ENCODE results near the gene HIGD1C. TPM values are rescaled to one million over a fixed set of nuclear protein-coding genes. Genes with fewer than 3 reads are reported as not detected.

The HIGD1C gene
- total RNA-seq, 2 experiments from 2014 or later: not detected

- DNase-seq: no peak
- ChIA-PET CTCF (interaction anchor here (0.5 kb wide), 1 partner anchor 396 kb away, joined by 4 read pairs; no protein-coding TSS in a partner anchor), POLR2A (no interaction called here)
- peaks cover 6% of the 10 kb centered on the region for H3K9me3 Mint-ChIP-seq
- H3K36me3 Mint-ChIP-seq (ENCODE audit: low read depth): peaks cover 47% of the 10 kb centered on the region
- H3K4me1 Mint-ChIP-seq: no peaks in the 10 kb centered on the region
- no peaks in the 10 kb centered on the region for H3K27me3 Mint-ChIP-seq
- H3K4me3 Mint-ChIP-seq: no peak overlapping the region
- no peak overlapping the region for H3K27ac Mint-ChIP-seq
Observed at GRCh38 chr12:50971946-50972345, 19.6 kb downstream of the HIGD1C start.

- Mint-ChIP-seq H3K27me3 (no peaks in the 10 kb centered on the region), H3K36me3 (ENCODE audit: low read depth) (peaks cover 31% of the 10 kb centered on the region), H3K27ac (peak overlapping the region; percentile 85), H3K9me3 (no peaks in the 10 kb centered on the region), H3K4me1 (peaks cover 22% of the 10 kb centered on the region), H3K4me3 (no peak overlapping the region)
- peak; percentile 44 for DNase-seq
- POLR2A ChIA-PET: interaction anchor here (0.6 kb wide), 1 partner anchor 16 kb away, joined by 3 read pairs; no protein-coding TSS in a partner anchor
- CTCF ChIA-PET: interaction anchor here (1.6 kb wide), 1 partner anchor 48 kb away, joined by 4 read pairs; no protein-coding TSS in a partner anchor
Observed at GRCh38 chr12:50979369-50980052, 27.2 kb downstream of the HIGD1C start.

- peak overlapping the region; percentile 52 for H3K27ac Mint-ChIP-seq
- H3K9me3 Mint-ChIP-seq: no peaks in the 10 kb centered on the region
- H3K4me1 Mint-ChIP-seq: peaks cover 28% of the 10 kb centered on the region
- ChIA-PET CTCF (interaction anchor here (2.2 kb wide), 1 partner anchor 155 kb away, joined by 6 read pairs; no protein-coding TSS in a partner anchor), POLR2A (interaction anchor here (0.6 kb wide), 1 partner anchor 15 kb away, joined by 3 read pairs; no protein-coding TSS in a partner anchor)
- no peaks in the 10 kb centered on the region for H3K27me3 Mint-ChIP-seq
- no peak overlapping the region for H3K4me3 Mint-ChIP-seq
- H3K36me3 Mint-ChIP-seq (ENCODE audit: low read depth): peaks cover 29% of the 10 kb centered on the region
- no peak for DNase-seq
Observed at GRCh38 chr12:50980545-50980944, 28.2 kb downstream of the HIGD1C start.

GRCh38 chr12:50981319-50982239, 29.2 kb downstream of the HIGD1C start:
- H3K4me3 Mint-ChIP-seq: no peak overlapping the region

GRCh38 chr12:50984586-50985298, 32.4 kb downstream of the HIGD1C start:
- Mint-ChIP-seq H3K9me3 (no peaks in the 10 kb centered on the region), H3K4me3 (no peak overlapping the region), H3K36me3 (ENCODE audit: low read depth) (peaks cover 24% of the 10 kb centered on the region), H3K27ac (no peak overlapping the region), H3K4me1 (peaks cover 26% of the 10 kb centered on the region), H3K27me3 (no peaks in the 10 kb centered on the region)
- ChIA-PET CTCF (interaction anchor here (1.0 to 1.4 kb wide), 2 partner anchors 17 to 37 kb away, joined by 3 read pairs; no protein-coding TSS in a partner anchor), POLR2A (no interaction called here)
- no peak for DNase-seq

More at GRCh38 chr12:50981319-50982239, 29.2 kb downstream of the HIGD1C start:
- ChIA-PET CTCF (interaction anchor here (0.7 to 2.2 kb wide), 2 partner anchors 10 to 156 kb away, joined by 3 to 6 read pairs; no protein-coding TSS in a partner anchor), POLR2A (no interaction called here)
- Mint-ChIP-seq H3K4me1 (peaks cover 30% of the 10 kb centered on the region), H3K36me3 (ENCODE audit: low read depth) (peaks cover 25% of the 10 kb centered on the region), H3K27ac (no peak overlapping the region), H3K9me3 (no peaks in the 10 kb centered on the region), H3K27me3 (no peaks in the 10 kb centered on the region)
- DNase-seq: no peak

- POLR2A ChIA-PET: no interaction called here
- Mint-ChIP-seq H3K9me3 (no peaks in the 10 kb centered on the region), H3K36me3 (ENCODE audit: low read depth) (peaks cover 26% of the 10 kb centered on the region), H3K4me3 (no peak overlapping the region), H3K27me3 (no peaks in the 10 kb centered on the region), H3K27ac (no peak overlapping the region), H3K4me1 (peaks cover 20% of the 10 kb centered on the region)
- no peak for DNase-seq
- CTCF ChIA-PET: interaction anchor here (0.7 to 1.4 kb wide), 3 partner anchors 17 to 220 kb away, joined by 3 read pairs; no protein-coding TSS in a partner anchor
Observed at GRCh38 chr12:50985322-50985721, 33.0 kb downstream of the HIGD1C start.

GRCh38 chr12:50986966-50987737, 34.8 kb downstream of the HIGD1C start:
- Mint-ChIP-seq H3K4me1 (peaks cover 21% of the 10 kb centered on the region), H3K36me3 (ENCODE audit: low read depth) (peaks cover 37% of the 10 kb centered on the region)
- POLR2A ChIA-PET: interaction anchor here (0.6 kb wide), 1 partner anchor 163 kb away, joined by 4 read pairs; no protein-coding TSS in a partner anchor

GRCh38 chr12:50988051-50988450, 35.7 kb downstream of the HIGD1C start:
- H3K4me1 Mint-ChIP-seq: peaks cover 21% of the 10 kb centered on the region
- peaks cover 42% of the 10 kb centered on the region for H3K36me3 Mint-ChIP-seq (ENCODE audit: low read depth)
- no peak overlapping the region for H3K27ac Mint-ChIP-seq
- ChIA-PET CTCF (interaction anchor here (0.9 to 1.7 kb wide), 2 partner anchors 21 to 223 kb away, joined by 3 to 5 read pairs; no protein-coding TSS in a partner anchor), POLR2A (interaction anchor here (0.6 kb wide), 1 partner anchor 164 kb away, joined by 4 read pairs; no protein-coding TSS in a partner anchor)
- no peak overlapping the region for H3K4me3 Mint-ChIP-seq
- no peak for DNase-seq
- no peaks in the 10 kb centered on the region for H3K27me3 Mint-ChIP-seq
- no peaks in the 10 kb centered on the region for H3K9me3 Mint-ChIP-seq

More at GRCh38 chr12:50986966-50987737, 34.8 kb downstream of the HIGD1C start:
- peak overlapping the region; percentile 51 for H3K27ac Mint-ChIP-seq
- no peaks in the 10 kb centered on the region for H3K27me3 Mint-ChIP-seq
- peak; percentile 57 for DNase-seq
- CTCF ChIA-PET: interaction anchor here (0.5 to 1.7 kb wide), 7 partner anchors 8 to 682 kb away, joined by 3 to 5 read pairs (median 3); no protein-coding TSS in a partner anchor
- no peak overlapping the region for H3K4me3 Mint-ChIP-seq
- H3K9me3 Mint-ChIP-seq: no peaks in the 10 kb centered on the region

GRCh38 chr12:50988871-50989270, 36.5 kb downstream of the HIGD1C start:
- Mint-ChIP-seq H3K36me3 (ENCODE audit: low read depth) (peaks cover 45% of the 10 kb centered on the region), H3K9me3 (no peaks in the 10 kb centered on the region), H3K4me1 (peaks cover 21% of the 10 kb centered on the region), H3K27ac (no peak overlapping the region), H3K4me3 (no peak overlapping the region), H3K27me3 (no peaks in the 10 kb centered on the region)
- POLR2A ChIA-PET: no interaction called here
- no peak for DNase-seq
- CTCF ChIA-PET: interaction anchor here (0.9 kb wide), 1 partner anchor 22 kb away, joined by 3 read pairs; no protein-coding TSS in a partner anchor

- POLR2A ChIA-PET: no interaction called here
- H3K36me3 Mint-ChIP-seq (ENCODE audit: low read depth): peaks cover 52% of the 10 kb centered on the region
Observed at GRCh38 chr12:50990147-50990727, 37.9 kb downstream of the HIGD1C start.

GRCh38 chr12:50990791-50991190, 38.4 kb downstream of the HIGD1C start:
- DNase-seq: no peak
- H3K4me3 Mint-ChIP-seq: no peak overlapping the region
- ChIA-PET POLR2A (no interaction called here), CTCF (no interaction called here)
- peaks cover 58% of the 10 kb centered on the region for H3K36me3 Mint-ChIP-seq (ENCODE audit: low read depth)
- H3K9me3 Mint-ChIP-seq: no peaks in the 10 kb centered on the region
- H3K27me3 Mint-ChIP-seq: no peaks in the 10 kb centered on the region
- H3K4me1 Mint-ChIP-seq: peaks cover 15% of the 10 kb centered on the region
- no peak overlapping the region for H3K27ac Mint-ChIP-seq

More at GRCh38 chr12:50990147-50990727, 37.9 kb downstream of the HIGD1C start:
- no peak overlapping the region for H3K27ac Mint-ChIP-seq
- no peaks in the 10 kb centered on the region for H3K27me3 Mint-ChIP-seq
- DNase-seq: no peak
- CTCF ChIA-PET: no interaction called here
- peaks cover 17% of the 10 kb centered on the region for H3K4me1 Mint-ChIP-seq
- H3K9me3 Mint-ChIP-seq: no peaks in the 10 kb centered on the region
- no peak overlapping the region for H3K4me3 Mint-ChIP-seq

All from activated CD4-positive, alpha-beta T cell treated with anti-CD3 and anti-CD28 coated beads, Interleukin-2, amount 10 ng/mL, durations not matched to agents 7 days and 5 days (primary cell).